HG03108 (cell line): Measurements from ENCODE around the gene UNC5A.

Source experiments
- ATAC-seq: cut with Tn5 transposase; IDR thresholded peaks from one replicate; pipeline ENCODE4 v1.9.1; 2021; ENCODE audit warnings: moderate library complexity; ENCODE audit not compliant: unreplicated experiment

Gene UNC5A

DNA sequence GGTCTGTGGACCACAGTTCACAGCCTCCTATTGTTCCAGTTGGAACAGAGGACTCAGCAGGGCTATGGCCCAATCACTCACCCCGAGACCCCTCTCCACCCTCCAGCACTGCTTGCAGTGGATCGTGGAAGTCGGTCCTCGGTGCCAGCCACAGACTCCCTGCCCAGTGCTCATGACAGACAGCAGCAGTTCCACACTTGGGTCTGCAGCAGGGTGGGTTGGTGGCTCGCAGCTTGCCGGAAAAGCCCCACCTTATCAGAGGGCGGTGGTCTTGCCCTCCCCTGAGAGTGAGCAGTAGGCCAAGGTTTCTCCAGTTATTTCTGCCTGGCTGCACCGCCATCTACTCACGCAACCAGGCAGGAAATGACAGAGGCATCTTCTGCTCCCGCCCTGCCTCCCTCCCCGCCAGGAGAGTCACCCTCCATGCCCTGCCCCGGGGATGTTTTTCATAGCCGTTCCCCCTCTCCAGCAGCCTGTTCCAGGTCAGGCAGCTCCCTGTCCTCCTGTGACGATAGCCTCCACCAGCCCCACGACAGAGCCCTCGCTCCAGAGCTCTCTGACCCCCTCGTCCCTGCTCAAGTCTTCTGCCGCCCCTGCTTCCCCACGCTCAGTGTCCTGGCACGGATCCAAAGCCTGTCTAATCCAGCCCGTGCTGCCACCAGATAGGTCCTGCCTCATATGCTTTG lies 34.5 kb downstream of the UNC5A start:
- no peak for ATAC-seq

DNA sequence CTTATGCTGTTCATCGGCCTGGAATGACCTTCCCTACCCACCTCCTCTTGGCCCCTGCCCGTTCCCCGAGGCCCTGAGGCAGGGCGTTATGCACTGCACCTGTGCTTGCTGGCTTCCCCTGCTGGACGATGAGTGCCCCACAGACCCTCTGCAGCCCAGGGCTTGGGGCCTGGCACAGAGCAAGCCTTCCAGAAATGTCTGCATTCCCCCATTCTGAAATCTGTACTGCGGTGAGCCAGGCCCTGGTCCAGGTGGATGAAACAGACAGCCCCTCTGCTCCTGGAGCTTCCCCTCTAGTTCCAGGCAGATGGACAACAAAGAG lies 35.0 kb downstream of the UNC5A start:
- ATAC-seq: no peak

- ATAC-seq: no peak
Observed at GRCh38 chr5:176846335-176847140, 36.2 kb downstream of the UNC5A start.

- no peak for ATAC-seq
Observed at GRCh38 chr5:176847148-176847547, 36.8 kb downstream of the UNC5A start.

DNA sequence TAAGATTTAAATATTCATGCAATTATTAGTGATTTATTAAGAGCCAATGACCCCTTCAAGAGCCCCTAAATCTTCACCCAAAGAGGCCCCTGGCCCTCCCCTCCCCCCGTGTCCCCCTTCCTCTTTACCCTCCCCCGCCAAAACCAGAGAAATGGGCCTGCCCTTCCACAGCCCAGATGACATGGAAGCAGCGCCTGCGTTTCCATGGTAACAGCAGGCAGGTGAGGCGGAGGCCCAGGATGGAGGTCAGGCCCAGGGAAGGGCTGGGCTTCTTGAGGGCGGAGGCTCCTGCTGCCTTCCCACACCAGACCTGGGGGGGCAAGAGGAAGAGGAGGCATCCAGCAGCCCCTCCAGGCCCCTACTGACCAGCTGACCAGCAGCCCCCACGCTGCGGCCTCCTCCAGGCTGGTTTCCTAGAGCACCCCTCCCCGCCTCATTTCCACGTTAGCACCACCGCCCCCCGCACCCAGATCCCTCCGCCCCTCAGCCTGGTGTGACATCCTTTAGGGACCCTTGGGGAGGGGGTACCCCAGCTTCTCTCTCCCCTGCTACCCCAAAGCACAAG lies 37.4 kb downstream of the UNC5A start:
- no peak for ATAC-seq

DNA sequence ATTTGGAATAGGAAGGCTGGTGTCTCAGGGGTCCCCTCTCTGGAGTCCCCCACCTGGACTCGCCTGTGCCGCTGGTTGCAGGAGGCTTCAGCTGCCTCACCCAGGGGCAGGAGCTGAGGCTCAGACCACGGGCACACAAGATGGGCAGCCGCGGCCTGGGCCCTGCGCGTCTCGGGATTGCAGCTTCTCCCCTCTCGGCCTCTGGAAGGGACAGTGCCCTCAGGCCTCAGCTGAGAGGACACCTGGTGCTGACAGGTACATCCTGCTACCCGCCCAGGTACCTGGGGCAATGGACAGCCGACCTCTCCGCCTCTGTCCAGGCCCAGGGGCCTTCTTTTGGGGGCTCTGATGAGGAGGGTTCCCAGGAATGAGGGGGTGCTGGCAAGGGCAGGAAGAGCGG lies 38.3 kb downstream of the UNC5A start:
- no peak for ATAC-seq

DNA sequence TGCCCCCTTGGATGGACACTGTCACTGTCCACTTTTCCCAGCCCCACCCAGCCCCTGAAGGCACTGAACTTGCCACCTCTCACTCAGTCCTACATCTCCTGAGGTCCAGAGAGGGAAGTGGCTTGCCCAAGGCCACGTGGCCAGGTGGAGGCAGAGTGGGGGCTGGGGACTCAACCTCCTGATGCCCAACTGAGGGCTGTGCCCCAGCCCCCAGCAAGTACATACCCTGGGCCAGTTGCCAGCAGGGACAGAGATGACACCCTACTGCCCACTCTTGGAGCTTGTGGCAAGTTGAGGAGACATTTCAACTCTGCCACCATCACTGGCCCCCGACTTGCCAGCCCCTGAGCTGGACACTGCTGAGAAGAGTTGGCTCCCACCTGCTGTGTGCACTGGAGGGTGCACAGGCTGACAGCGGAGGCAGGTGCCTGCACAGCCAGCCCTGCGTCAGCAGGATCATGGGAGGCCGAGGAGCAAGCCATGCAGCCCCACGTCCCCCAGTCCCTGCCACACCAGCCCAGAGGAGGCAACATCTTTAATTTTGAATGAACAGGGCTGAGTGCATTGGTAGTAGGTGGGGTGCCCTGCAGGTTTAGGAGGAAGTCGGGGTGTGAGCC lies 39.4 kb downstream of the UNC5A start:
- ATAC-seq: no peak

GRCh38 chr5:176850371-176851245 lies 40.2 kb downstream of the UNC5A start:
- ATAC-seq: no peak

DNA sequence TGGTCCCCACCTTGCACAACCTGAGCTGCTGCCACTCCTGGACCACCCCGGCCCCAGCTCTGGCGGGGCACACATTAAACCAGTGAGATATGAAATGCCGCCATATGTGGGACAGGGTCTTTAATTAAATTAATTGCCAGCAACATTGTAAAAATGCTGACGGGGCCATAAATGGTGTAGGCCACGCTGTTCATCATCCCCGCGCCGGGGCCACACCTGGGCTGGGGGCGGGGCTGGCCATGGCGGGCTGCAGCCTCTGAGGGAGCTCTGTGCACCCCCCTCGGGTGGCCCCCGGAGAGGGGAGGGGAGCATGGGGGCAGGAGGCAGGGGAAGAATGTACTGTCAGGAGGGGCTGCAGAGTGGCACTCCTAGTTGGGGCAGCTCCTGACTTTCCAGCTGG lies 41.0 kb downstream of the UNC5A start:
- no peak for ATAC-seq

- ATAC-seq: no peak
Observed at GRCh38 chr5:176851871-176852658, 41.7 kb downstream of the UNC5A start.

DNA sequence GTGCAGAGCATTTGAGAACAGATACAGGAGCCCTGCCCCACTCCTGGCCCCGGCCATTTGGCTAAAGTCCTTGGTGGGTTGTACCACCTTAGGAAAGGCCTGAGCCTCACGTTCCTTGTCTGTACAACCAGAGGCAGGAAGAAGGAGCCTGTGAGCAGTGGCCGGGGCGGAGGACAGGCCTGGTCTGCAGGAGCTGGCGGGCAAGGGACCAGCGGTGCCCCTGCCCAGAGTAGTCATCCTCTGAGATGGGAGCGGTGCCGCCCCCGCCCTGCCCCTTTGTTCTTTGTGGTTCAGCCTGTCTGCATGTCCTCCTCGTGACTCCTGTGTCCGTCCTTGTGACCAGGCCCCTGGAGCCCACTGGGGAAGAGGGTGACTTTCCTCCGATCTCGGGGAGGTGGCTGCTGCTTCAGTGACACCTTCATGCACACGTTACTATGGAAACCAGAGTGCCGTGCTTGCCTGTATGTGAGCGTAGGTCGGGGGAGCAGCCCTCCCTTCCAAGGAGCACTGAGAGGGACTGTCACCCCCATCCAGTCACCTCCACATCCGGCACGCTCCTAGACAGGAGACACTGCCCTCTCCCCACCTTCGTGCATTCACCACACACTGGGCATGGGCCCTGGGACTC lies 42.9 kb downstream of the UNC5A start:
- no peak for ATAC-seq

- ATAC-seq: no peak
Observed at GRCh38 chr5:176854164-176854563, 43.8 kb downstream of the UNC5A start.

GRCh38 chr5:176855598-176855997 lies 45.2 kb downstream of the UNC5A start:
- no peak for ATAC-seq

DNA sequence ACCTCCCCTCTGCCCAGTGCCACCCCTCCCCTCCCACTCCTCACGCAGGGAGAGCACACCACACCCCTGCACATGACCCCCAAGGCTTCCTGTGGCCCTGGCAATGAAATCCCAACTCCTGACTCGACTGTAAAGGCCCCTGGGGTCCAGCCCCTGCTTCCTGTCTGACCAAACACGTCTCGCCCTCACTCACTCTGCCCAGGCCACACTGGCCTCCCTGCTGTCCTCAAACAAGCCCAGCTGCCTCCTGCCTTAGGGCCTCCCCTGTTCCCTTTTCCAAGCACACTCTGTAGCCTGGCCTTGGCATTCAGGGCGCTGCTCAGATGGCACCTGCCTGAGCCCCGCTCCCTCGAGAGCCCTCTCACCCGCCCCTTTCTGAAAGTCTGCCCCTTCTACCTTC lies 46.4 kb downstream of the UNC5A start:
- ATAC-seq: no peak

- no peak for ATAC-seq
Observed at GRCh38 chr5:176857216-176857893, 47.0 kb downstream of the UNC5A start.

DNA sequence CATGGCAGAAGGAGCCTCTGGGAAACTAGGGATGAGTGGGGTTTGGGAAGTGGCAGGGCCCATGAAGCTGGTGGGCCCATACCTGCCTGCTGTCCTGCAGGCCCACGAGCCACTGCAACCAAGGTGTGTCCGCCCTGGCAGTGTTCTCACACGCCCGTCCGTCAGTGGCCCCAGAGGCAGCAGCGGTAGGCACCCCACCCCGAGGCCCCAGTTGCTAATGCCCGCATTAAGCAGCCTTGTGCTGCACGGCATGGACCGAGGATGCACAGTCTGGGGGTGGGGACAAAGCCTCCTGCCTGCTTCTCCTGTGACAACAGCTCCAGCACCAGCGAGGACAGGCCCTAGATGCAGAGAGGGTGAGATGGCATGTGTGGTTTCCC lies 47.5 kb downstream of the UNC5A start:
- no peak for ATAC-seq

DNA sequence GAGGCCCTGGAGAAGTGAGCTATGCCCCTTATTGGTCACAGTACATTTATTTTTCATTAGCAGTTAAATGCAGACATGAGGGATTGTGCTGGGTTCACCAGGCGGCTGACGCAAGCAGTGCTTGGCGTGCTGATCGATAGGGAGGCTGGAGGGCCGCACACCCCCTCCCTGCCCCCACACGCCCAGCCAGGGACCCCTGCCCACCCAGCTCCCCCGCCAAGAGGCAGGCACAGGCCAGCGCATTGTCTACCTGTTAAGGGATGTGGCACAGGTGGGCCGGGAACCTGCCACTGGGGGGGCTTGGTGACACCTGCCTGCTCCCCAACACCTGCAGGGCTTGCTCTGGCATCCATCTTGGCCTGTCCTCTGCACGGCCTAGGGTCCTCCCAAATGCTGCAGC lies 49.6 kb downstream of the UNC5A start:
- ATAC-seq: no peak

- ATAC-seq: no peak
Observed at GRCh38 chr5:176860381-176860780, 50.0 kb downstream of the UNC5A start.

DNA sequence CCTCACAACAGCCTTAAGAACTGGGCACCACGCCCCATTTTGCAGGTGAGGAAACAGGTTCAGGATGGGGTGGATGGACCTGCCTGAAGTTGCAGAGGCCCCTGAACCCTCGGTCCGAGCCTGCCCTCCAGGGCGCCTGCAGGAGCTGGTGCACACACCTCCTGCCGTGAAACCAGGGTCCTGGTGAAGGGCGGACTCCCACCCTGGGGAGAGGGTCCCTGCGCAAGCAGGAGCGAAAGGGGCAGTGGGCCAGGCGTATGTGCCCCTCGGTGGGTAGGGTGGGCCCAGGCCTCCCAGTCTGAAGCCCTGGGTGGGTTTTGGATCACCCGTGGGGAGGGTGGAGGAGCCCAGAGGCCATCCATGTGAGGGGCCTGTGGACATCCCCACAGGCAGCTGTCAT lies 50.9 kb downstream of the UNC5A start:
- no peak for ATAC-seq
